ENCODE data around the gene ANGEL1.

The ANGEL1 gene

GRCh38 chr14:76820700-76821099 lies 8.0 kb upstream of the ANGEL1 start:
- DNase-seq (ENCODE audit: low read depth in 2 of 3, low spot score in 1 of 3): no peak

DNA sequence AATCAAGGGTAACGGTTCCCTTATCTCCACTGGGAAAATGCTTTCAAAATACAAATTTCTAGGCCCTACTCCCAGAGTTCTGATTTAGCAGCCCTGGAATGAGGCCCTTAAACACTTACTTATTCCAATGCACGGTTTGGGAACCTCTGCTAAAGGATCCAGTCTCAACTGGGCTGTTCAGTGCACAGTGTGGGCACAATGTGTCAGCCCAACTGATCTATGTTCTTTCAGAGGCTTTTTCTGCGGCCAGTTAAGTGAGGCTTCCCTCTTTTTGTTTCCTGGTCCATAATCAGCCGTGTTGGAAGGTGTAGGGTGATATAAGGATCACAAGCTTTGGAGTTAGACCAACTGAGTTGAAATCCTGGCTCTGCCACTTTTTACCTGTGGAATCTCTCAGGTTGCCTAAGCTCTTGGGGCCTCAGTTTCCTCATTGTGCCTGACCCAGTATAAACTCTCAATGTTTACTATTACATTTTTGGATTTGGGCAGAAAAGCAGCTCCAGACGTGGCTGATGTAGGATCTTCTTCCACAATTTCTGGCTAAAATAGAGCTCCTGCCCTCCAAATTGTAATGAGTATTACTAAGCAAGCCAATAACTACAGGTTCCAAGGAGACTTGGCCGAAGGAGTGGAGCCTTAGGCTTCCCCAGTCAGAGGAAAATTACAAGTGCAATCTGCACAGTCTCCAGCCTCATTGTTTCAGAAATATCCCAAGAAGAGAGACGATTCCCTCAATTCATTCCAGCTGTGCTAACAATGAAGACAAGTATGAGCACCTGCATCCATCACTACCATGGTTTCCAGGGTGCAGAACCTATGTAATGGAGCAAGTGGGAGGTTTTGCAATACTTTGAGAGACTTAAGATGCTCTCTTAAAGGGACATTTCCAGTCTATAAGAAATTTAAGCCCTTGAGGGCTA lies 2.3 kb upstream of the ANGEL1 start:
- no peak for DNase-seq (ENCODE audit: low read depth in 2 of 3, low spot score in 1 of 3)

DNA sequence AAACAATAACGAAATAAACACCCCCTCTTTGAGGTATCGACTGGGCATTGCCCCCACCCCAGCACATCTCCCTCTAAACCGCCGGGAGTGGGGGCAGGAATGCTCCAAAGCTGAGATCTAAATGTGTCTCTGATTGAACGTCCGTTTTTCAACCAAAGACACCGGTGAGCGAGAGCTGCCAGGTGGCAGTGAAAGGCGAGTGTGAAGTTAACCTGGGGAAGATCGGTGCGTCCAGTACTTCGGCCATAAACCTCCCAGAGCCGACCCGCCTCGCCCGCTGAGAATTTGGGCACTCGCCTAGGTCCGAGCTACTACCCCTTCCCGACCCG lies 625 bp downstream of the ANGEL1 start:
- DNase-seq (ENCODE audit: low read depth in 2 of 3, low spot score in 1 of 3): no peak

GRCh38 chr14:76811561-76811960 lies 1.1 kb downstream of the ANGEL1 start:
- no peak for DNase-seq (ENCODE audit: low read depth in 2 of 3, low spot score in 1 of 3)

- DNase-seq (ENCODE audit: low read depth in 2 of 3, low spot score in 1 of 3): no peak
Observed at GRCh38 chr14:76810953-76811400, 1.7 kb downstream of the ANGEL1 start.

GRCh38 chr14:76810525-76810924 lies 2.2 kb downstream of the ANGEL1 start:
- DNase-seq (ENCODE audit: low read depth in 2 of 3, low spot score in 1 of 3): no peak

- DNase-seq (ENCODE audit: low read depth in 2 of 3, low spot score in 1 of 3): no peak
Observed at GRCh38 chr14:76808990-76809389, 3.7 kb downstream of the ANGEL1 start.

DNA sequence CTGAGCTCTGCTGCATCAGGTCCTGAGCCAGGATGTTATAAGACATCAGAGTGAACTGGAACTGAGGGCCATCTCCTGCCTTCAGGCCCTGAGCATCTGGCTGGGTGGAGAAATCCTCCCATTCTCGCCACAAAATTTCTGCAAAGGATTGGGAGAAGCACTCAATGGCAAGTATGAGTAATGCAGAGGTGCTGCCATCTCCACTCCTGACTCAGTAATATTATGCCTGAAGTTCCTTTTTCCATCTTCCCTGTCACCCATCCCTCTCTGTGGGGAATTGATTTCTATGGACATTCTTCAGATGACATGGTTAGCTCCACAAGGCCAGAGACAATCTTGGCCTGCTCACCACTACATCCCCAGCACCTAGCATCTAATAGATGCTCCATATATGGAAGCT lies 4.7 kb downstream of the ANGEL1 start:
- no peak for DNase-seq (ENCODE audit: low read depth in 2 of 3, low spot score in 1 of 3)

DNA sequence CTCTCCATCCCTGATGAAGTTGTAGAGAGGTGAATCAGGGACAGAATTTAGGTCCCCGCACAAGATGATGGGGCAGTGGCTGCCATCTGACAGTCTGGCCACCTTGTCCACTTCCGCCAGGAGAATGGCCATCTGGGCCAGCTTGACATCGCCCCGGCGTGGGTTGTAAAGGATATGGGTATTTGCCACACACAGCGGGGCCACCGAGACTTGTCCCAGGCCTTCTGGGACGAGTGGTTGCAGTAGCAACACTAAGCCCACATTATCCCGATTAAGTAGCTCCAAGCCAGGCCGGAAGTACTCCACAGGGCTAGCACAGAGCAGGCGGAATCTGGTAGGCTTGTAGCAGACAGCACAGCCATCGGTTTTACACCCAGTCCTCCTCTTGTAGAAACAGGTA lies 6.2 kb downstream of the ANGEL1 start:
- no peak for DNase-seq (ENCODE audit: low read depth in 2 of 3, low spot score in 1 of 3)

DNA sequence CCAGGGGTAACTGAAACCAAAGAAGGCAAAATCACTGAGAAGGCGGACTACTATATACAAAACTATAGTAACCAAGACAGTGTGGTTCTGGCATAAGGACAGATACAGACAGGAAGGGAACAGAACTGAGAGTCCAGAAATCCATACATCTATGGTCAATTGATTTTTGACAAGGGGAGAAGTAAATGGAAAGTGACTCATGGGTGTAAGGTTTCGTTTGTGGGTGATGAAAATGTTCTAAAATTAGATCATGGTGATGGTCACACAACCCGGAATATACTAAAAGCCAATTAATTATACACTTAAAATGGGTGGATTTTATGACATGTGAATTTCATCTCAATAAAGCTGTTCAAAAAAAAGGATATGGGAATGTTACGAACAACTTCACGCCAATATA lies 18.7 kb downstream of the ANGEL1 start:
- no peak for DNase-seq (ENCODE audit: low read depth in 2 of 3, low spot score in 1 of 3)

DNA sequence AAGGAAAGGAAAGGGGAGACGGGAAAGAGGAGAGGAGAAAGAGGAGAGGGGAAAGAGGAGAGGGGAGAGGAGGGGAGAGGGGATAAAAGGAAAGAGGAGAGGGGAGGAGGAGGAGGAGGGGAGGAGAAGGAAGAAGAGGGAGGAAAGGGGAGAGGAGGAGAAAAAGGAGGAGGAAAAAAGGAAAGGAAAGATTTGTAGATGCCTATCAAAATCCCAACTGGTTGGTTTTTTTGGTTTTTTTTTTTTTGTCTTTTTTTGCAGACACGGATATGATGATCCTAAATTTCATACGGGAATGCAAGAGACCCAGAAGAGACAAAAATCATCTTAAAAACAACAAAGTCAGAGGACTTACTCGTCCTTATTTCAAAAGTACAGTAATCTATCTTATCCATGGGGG lies 19.4 kb downstream of the ANGEL1 start:
- no peak for DNase-seq (ENCODE audit: low read depth in 2 of 3, low spot score in 1 of 3)

DNA sequence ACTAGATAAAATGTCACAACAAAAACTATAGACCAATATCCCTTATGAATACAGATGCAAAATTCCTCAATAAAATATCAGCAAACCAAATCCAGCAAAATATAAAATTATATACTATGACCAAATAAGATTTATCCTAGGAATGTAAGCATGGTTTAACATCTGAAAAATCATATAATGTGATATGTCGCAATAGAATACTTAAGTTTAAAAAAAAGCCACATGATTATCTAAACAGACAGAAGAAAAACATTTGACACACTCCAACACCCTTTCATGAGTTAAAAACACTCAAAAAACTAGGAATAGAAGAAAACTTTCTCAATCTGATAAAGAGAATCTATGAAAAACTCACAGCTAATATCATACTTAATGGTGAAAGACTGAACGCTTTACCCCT lies 20.3 kb downstream of the ANGEL1 start:
- no peak for DNase-seq (ENCODE audit: low read depth in 2 of 3, low spot score in 1 of 3)

GRCh38 chr14:76786601-76787000 lies 26.1 kb downstream of the ANGEL1 start:
- no peak for DNase-seq (ENCODE audit: low read depth in 2 of 3, low spot score in 1 of 3)

DNA sequence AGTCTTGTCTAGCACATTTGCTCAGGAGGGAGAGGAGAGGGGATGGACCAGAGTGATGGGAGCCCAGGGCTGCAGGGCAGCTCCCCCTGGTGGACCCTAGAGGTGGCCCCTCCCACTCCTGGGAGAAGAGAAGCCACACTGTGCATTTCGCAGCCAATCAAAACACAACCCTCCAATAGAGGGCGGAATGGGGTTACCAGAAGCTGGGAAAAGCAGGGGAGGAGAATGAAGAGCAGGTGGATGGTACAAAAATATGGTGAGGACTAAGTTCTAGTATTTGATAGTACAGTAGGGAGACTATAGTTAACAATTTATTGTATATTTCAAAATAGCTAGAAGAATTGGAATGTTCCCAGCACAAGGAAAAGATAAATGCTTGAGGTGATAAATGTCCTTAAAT lies 27.8 kb downstream of the ANGEL1 start:
- peak; percentile 46 to 62 (median 47) for DNase-seq (ENCODE audit: low read depth in 2 of 3, low spot score in 1 of 3)

DNA sequence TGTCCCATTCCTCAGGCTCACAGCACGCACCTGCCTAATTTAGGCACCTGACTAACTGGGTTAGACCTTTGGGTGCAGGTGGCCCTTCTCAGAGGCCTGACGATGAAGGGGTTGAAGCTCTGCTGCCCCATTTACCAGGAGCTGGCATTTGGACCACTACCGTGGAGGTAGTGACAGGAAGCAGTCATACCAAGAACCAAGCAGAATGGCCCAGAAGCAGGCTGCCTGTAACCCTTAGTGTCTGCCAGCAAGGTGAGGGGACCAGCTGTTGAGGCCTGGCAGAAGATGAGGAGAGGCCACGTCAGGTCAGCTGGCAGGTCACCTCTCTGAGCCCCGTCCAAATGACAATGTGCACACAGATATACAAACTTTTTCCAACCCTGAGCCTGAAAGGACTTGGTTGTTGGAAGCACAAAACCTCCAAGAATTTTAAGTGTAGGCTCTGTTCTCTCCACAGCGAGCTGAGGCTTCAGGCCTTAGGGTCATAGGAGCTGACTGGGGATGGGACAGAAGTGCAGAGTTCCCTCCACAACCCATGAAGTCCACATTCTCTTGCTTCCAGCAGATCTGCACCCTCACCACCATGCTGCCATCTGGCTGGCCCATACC lies 28.3 kb downstream of the ANGEL1 start:
- no peak for DNase-seq (ENCODE audit: low read depth in 2 of 3, low spot score in 1 of 3)

DNA sequence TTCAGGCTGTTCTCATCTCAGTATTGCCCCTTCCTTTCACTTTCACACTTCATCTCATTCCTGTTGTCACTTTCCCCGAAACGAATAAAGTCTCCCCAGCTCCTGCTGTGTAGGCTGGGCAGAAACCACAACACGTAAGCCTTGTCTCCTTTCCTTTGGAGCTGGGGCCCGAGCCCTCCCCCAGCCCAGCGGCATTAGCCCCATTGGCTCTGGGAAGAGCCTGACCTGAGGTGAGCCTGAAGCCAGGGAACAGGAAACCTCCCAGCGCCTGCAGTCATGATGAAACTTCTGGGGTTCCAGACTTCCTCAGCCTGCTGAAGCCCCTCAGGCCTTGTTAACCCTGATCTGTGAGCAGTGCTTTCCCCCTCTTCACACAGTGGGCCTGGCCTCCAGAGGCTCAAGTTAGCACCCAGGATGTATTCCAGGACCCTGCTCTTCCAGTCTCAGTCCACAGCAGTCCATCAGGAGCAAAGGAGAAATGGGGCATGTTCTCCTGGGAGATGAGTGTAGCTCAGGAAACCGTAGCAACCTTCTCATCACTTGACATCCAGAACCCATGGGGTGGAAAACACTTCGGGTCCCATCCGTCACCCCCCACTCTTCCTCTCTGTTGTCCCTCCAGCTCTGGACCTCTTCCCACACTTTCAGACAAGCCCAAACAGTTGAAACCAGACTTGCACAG lies 29.7 kb downstream of the ANGEL1 start:
- DNase-seq (ENCODE audit: low read depth in 2 of 3, low spot score in 1 of 3): no peak

GRCh38 chr14:76782115-76782884 lies 30.4 kb downstream of the ANGEL1 start:
- DNase-seq (ENCODE audit: low read depth in 2 of 3, low spot score in 1 of 3): no peak

- DNase-seq (ENCODE audit: low read depth in 2 of 3, low spot score in 1 of 3): no peak
Observed at GRCh38 chr14:76781648-76782051, 31.0 kb downstream of the ANGEL1 start.

DNA sequence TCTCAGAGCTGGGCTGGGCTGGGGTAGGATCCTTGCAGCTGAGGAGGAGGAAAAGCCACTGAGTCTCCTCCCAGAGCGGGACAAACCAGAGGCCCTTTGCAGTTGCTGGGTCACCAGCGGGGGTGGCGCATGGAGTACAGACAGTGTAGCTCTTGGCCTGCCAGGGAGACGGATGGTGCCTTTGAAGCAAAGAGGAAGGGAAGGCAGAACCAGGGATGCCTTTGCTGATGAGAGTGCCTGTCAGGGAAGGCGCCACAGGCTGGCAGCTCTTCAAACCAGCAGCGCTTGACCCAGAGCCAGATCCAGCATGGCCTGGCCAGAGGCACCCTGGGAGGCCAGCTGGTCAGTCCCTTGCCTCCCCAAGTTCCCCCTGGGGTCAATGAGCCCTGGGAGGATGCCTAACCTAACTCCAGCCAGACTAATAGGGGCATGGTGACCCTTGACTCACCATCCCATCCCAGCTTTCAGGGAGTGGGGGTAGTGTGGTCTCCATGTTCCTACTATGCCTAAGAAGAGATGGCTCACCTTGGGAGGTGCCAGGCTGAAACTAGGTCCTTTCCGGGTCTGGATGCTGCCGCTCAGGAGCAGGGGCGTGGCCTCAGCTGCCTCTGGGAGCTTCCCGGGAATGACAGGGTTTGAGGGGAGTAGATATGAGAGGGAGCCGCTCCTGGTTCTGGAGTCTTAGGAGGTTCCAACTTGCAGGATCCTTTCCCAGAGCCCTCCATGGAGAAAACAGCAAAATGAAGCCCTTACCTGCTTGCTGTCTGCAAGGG lies 31.6 kb downstream of the ANGEL1 start:
- DNase-seq (ENCODE audit: low read depth in 2 of 3, low spot score in 1 of 3): no peak

DNA sequence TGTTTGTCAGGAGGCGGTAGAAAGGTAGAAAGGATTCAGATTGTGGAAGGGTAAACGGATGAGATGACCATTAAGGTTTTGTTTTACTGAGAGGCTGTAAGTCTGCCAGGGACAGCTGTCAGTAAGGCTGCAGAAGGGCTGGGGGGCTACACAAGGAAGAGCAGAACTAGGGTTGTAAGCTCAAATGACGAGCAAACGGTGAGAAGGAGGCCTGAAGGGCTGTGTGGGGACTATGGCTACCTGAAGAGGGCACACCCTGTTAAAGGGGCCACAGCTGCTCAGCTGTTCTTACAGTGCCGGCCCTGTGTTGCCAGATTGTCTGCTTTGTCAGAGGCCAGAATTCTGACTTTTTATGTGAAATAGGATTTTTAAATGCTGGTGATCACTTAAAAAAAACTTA lies 32.3 kb downstream of the ANGEL1 start:
- DNase-seq (ENCODE audit: low read depth in 2 of 3, low spot score in 1 of 3): no peak

DNA sequence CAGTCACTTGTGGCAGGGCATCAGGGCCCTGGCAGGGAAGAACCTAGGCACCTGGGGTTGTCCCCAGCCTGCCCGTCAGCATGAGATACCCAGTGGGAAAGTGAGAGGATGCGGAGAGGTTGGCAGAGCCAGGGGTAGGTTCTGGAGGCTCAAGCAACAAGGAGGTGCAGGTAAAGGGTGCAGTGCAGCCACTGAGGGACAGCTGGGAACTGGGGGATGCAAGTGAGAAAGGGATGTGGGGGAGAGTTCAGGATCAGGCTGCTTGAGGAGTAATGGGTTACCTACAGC lies 32.7 kb downstream of the ANGEL1 start:
- DNase-seq (ENCODE audit: low read depth in 2 of 3, low spot score in 1 of 3): no peak

Data from stimulated activated CD4-positive, alpha-beta T cell treated with anti-CD3 and anti-CD28 coated beads, Interleukin-12 subunit alpha, Interleukin-12 subunit beta, amount 100 ng/mL, for 48 hours (primary cell).